Activated CD8-positive, alpha-beta memory T cell treated with anti-CD3 and anti-CD28 coated beads for 48 hours (primary cell): ENCODE data around the gene BRSK2.

Experiments
- DNase-seq, 3 experiments: peaks; one replicate each; pipeline ENCODE4 v3.0.0-alpha.2; 2020; ENCODE audit warnings: low read depth in 2 of 3, low spot score in 2 of 3

The BRSK2 gene

DNA sequence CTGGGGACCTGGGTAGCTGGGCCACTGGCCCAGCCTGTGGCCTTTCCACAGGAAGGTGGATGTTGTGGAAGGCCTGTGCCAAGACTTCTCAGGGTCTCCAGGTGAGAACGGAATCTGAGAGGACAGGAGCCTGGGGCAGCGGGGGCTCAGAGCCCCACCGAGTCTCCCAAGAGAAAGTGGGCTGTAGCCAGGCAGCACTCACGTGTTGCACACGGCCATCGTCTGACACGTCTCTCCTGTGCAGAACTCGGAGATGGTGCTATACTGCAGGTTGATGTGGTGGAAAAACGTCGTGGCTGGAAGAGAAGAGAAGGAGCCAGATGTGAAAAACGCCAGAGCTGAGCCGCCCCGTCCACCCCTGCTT, 90.4 kb downstream of the BRSK2 start:
- DNase-seq = no peak

DNA sequence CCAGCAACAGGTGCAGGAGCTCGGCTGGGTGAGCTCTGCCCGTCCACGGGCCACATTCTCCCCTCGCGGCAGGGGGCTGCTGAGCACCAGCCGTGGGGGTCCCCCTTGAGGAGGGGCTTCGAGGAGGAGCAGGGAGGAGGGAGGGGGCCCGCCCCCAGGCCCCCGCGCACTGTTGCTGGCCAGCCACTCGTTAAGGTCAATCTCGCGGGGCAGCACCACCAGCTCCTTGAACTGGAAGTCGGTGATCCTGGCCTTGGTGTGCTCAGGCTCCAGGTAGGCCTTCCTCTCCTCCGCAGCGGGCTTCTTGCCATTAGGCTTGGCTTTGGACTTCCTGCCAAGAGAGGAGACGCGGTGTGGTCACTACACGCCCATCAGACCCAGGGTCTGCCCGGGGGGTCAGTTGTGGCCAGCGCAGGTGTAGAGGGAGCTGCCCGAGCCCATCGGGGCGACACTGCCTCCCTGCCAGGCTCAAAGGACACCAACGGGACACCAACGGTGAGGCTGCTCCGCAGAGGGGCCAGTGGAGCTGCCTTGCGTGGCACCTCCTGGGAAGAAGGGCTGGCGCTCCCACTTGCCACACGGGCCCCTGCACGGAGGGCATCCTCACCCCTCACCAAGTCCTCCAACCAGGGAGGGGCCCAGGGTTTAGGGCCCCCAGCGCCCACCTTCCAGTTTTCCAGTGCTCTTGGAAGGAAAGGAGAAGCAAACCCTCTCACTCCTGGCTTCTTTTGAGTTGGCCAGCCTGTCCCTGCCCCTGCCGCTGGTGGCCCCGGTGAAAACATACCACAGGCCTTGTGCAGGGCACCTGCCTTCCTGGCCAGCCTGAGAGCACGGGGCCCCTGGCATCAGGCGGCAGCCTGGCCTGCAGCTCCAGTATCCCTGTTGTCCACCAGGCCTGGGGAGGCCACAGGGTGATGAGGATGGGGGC, 91.1 kb downstream of the BRSK2 start:
- no peak for DNase-seq

DNA sequence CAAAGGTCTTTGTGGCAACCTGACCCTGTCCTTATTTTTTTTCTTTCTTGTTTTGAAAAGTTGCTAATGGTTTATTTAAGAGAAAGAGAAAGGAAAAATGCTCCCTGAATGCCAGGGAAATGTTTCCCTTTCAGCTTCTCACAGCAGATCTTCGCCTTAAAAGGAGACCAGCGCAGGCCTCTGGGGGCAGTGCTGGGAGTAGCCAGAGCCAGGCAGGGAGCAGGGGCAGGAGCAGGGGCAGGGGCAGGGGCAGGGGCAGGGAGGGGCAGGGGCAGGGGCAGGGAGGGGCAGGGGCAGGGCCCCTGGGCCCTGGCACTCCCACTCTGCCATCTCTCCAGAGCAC, 91.7 kb downstream of the BRSK2 start:
- no peak for DNase-seq

DNA sequence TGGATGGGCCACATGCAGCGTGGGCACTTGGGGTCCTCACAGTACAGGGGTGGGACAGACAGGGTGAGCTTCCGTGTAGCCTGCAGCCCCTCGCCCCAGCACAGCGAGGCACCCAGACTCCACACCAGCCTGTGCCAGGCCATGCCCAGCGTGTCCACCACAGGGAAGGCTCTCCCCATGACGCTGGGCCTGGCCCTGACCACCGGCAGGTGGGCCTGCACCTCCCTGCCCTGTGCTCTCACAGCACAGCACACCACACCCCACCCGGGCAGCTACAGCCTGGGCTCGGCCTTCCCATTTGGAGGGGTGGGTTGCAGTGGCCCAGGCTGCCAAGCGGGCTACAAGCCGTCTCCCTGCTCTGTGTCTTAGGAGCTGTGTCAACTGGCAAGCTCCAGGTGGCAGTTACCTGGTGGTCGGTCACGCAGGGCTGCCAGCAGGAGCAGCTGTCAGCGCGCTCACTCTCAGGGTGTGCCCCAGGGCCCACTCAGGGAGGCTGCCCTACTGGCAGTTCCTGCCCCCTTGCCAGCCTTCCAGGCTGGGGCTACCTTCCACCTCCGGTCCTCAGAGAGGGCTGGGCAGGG, 92.2 kb downstream of the BRSK2 start:
- no peak for DNase-seq

DNA sequence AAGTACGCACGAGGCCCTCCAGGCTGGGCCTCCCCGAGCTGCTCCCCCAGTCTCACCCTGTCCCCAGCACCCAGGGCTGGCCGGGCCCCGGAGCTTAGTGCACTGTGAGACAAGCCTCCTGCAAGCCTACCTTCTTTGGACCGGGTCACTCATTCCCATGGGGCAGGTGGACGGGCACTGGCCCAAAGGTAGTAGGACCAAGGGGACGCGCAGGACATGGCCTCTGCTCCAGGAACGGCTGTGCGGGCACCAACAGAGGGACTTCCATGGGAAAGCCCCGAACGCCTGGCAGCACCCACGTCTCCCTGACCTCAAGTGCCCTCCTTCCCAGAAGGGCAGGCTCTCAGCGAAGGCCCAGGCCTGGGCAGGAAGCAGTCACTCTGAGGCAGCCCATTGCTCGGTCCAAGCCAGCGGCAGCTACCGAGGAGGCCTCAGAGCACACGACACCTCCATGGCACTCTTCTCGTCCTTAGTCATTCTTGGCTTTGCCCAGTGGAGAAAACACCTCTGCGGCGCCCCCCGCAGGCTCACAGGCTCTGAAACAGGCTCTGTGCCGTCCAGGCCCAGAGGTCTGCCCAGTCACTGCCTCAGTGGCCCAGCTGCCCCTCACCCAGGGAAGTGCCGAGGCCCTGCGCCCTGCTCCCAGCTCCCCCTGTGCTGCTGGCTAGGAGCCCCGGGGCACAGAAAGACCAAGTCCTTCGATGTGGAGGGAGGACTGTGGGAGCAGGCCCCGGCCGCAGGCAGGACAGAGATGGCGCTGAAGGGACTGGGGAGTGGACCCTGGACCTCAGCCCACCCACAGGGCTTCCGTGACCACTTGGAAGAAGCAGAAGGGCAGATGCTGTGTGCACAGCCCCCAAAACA, 93.1 kb downstream of the BRSK2 start:
- no peak for DNase-seq

DNA sequence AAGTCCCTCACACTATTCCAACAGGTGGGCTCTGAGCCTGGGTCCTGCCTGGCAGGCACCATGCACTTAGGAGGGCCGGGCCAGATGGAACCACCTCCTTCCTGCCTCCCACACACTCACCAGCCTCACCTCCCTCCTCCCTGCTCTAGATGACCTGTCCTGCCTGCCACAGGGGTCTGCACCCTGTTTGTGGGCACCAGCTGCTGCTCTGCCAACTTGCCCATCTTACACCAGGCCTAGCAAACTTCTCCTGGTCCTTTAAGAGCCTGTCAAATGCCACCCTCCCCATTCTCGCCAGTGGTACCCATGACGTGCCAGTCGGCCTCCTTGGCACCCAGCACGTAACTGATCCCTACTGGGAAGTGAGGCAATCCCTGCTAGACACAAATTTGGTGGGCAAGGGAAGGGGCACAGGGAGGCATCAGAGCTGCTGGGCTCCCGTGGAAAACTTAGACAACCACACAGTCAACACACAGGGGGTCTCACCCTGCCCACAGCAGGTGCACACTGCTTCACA, 93.8 kb downstream of the BRSK2 start:
- no peak for DNase-seq

DNA sequence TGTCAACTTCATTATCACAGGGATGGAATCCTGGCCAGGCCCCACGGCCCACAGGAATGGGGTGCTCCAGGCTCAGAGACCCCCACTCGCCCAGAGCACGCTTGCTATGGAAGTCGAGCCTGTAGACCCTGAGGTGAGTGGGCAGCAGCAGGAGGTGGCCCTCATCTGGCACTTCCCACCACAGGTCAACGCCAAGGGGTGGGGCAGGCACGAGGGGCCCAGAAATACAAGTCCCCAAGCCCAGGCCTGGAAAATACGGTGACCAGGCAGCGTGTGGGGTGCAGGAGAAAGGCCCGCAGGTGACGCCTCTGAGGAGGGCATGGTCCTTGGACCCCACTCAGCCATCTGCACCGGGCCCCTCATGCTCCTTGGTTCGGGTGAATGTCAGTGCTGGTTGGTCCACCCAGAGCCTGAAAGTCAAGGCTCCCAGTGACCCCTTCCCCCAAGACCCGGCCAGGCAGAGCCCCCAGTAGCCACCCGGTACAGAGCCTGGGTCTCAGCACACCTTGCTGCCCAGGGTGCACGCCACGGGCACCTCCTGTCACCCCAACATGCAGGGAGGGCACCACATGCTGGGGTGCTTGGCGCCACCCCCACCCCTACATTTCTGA, 94.4 kb downstream of the BRSK2 start:
- no peak for DNase-seq

DNA sequence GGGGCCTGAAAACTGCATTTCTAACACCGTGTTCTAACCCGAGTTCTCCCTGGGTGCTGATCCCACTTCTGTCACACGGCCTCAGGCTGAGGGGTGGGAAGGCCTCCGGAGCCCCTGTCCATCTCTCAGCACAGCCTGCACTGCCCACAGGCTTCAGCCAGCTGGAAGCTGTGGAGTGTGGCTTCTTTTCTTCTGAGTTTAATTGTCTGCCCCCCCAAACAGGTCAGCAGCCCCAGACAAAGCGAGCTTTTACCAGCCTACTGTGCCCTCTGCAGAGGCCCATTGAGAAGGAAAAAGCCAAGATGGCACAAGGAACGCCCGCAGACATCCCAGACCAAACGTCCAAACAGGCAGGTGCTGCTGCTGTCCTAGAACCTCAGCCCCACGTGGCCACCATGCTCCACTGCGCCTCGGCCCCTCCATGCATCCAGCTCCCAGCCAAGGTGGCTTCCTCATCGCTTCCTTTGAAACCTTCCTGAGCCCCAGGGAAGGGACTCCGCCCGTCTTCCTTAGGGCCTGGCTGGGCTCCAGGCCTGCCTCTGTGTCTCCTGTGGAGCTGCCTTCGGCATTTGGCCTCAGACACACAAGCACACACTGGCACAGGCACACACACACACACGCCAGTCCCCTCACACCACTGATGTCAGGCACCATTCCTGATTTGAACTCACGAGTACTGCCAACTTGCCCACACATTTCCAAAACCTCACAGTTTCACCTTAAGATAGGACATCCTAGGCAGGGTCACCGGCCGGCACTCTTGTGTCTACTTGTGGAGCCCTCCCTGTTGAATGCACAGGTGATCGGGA, 95.2 kb downstream of the BRSK2 start:
- DNase-seq = no peak

DNA sequence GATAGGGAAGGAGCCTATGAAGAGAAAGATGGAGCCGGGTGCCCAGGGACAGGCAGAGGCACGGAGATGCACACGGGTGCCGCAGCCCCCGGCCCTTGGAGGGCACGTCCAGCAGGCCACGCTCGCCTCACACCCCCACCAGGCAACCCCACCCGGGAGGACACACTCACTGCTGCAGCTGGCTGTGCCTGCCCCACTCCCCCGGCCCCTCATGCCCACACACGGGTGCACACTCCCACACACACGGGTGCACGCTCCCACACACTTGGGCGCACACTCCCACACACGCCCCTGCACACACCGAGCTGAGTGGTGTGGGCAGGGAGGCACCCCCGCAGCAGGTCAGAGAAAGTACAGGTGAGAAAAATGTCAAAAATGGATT, 95.8 kb downstream of the BRSK2 start:
- DNase-seq = no peak

DNA sequence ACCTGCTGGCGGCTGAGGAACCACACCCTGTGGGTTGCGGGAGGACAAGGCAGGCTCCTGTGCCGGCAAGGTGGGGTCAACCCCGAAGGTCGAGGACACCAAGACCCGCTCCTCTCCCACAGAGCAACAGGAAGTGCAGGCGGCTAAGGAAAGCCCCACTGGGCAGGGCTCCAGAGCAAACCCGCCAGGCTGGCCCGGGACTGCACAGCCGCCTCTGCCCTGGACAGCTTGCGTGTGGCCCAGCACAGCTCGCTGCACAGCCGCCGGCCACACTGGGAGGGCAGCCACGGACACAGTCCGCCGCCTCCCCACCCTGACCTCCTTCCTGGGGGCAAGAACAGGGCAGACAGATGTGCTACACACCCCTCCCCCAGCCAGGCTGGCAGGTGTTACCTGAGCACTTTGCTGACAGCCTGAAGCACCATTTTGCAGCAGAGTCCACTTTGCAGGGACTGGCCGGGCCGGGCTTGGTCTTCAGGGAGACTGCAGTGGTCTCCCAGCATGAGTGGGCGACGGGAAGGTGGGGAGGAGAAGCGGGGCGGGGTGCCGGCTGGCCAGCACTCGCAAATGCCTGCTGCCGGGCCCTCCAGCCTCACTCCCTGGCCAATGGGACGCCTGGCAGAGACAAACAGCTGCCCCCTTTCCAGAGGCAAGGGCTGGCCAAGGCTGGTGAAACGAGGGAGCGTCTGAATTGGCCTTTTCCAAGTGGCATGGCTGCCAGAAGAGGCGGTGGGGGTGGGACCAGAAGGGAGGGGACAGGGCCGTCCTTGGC, 96.5 kb downstream of the BRSK2 start, which contains the start of gene MOB2:
Gene MOB2 (minus strand): TSS at position 726 of the 772 bp plus-strand sequence. CDS start 223 bp downstream, at position 503.
- no peak for DNase-seq

DNA sequence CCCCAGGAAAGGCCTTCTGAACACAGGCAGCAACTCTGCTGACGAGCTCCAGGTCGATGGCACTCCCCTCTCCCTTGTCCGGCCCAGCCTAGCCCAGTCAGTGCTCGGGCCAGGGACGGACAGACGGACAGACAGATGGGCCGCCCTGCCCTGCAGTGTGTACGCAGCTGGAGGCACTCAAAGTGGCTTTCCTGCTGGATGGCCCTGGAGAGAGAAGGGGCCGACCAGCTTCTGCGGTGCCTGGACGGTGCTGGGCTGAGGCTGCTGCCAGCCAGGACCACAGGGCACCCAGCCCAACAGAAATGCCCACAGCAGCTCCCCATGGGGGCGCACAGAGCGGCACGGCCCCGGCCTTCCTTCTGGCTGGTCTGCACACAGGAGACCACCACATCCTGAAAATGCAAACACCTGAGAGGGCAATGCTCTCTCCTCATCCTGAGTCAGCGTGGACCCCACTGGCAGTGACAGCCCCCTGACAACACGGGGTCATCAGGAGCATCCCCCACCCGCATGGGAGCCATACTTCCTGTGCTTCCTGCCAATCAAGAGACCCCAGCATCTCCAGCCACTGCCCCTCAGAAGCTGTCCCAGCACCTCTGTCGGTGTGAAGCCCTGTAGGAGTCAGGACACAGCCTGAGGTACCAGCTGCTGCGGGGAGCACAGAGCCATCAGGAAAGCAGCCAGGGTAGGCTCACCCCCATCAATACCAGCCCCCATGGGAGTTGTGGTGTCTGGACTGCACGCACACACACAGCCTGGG, 97.5 kb downstream of the BRSK2 start:
- DNase-seq = no peak

DNA sequence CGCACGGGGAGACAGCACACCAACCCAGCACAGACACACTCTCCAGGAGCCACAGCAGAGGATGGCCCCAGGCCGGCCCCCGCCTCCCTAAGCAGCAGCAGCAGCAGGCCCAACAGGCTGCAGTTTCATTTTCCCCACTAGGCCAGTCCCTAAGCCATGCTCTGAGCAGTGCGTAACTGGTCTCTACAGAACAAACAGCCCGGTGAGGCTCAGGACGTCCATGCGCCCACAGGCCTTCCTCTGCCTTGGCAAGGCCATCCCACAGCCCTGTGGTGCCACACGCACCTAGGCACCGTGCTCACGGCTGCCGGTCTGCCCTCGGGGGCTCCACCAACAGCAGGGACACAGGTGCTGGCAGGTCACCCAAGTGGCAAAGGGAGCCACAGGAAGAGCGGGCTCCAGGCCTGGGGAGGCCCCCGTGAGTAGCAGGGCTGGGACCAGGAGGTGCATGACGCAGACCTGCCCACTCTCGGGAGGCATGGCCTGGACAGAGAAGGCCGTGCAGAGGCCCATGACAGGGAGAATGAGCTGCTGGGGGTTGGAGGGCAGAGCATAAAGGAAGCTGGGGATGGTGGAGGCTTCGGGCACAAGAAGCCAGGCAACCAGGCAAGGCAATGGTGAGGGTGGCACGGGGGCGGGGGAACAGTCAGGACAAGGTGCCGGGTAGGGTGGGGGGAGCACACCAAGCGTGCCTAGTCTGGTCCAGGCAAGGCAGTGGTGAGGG, 98.3 kb downstream of the BRSK2 start:
- no peak for DNase-seq

DNA sequence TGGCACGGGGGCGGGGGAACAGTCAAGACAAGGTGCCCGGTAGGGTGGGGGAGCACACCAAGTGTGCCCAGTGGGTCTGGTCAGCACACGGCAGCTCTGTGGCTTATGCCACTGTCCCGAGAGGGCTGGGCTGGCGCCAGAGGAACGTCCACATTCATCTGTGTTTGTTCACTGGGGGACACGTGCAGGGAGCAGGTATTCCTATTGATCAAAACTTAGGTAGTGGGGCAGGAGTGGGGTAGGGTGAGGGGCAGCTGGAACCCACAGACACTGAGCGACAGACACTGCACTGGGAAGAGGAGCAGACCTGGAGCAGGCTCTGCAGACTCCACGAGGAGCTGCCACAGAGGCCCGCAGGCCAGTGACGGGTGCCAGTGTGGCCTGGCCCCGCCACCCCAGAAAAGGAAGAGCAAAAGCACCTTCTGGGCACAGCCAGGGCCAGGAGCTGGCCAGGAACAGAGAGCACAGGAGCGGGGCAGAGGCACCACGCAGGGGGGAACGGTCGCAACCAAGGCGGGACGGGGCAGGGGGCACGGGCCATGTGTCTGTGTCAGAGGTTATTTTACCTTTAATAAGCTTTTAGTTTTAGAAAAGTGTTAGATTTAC, 98.9 kb downstream of the BRSK2 start:
- no peak for DNase-seq

DNA sequence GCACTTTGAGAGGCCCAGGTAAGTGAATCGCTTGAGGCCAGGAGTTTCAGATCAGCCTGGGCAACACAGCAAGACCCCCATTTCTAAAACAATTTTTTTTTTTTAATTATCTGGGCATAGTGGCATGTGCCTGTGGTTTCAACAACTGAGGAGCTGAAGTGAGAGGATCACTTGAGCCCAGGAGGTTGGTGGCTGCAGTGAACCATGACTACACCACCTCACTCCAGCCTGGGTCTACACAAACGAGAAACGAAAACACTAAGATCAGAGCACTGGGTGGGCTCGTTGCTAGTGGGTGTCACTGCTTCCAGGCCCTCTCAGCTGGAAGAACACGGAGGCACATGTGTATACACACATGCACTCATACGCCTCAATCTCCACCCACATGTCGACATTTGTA, 100.9 kb downstream of the BRSK2 start:
- DNase-seq = no peak

DNA sequence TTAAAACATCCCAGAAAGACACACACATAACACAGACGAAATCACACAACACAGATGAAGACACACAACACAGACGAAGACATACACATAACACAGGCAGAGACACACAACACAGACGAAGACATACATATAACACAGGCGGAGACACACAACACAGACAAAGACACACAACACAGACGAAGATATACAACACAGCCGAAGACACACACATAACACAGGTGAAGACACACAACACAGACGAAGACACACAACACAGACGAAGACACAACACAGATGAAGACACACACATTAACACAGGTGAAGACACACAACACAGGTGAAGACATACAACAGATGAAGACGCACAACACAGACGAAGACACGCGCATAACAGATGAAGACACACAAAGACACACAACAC, 101.6 kb downstream of the BRSK2 start:
- DNase-seq = no peak

DNA sequence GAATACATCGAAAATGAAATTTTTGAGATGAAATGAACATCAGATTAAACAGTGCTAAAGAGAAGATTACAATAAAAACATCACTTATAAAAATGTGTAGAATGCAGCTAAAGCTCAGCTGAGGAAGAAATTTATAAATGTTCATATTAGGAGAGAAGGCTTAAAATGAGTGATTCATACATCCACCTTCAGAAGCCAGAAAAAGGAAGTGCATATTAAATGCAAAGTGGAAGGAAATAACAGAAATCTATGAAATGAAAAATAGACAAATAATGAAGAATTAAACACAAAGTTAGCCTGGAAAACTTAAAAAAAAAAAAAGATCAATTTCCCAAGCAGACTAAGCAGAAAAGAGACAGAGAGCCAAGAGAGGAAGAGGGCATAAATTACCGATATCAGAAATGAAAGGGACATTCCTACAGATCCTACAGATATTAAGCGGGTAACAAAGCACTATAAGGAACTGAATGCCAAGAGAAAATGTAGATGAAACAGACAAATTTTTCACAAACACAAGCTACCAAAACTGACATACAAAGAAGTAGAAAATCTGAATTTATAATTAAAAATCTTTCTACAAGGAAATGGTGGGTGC, 104.0 kb downstream of the BRSK2 start:
- DNase-seq = no peak

DNA sequence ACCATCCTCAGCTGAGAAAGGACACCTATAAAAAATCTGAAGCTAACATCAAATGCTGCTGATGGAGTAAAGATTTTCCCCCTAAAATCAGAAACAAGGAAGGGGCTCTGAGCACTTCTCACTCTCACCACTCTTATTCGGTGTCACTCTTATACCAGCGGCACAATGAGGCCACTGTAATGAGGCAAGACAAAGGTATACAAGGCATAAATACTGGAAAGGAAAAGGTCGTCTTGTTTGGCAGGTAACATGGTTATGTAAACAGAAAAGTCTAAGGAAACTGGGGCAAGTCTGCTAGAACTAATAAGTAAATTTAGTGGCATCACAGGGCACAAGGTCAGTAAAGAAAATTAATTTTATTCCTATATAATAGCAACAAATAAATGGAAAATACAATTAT, 104.9 kb downstream of the BRSK2 start:
- no peak for DNase-seq
